Smooth muscle cell (in vitro differentiated cells): Measurements from ENCODE around the gene NCS1. TPM values are rescaled to one million over a fixed set of nuclear protein-coding genes. Genes with fewer than 3 reads are reported as not detected.
A peak's percentile ranks its signal among the peaks of the same experiment; 100 is the strongest.

ENCODE experiments used
- DNase-seq: peaks from one replicate; lab custom pipeline; 2025; ENCODE audit not compliant: unreplicated experiment; lab: John Stamatoyannopoulos, UW
- H2AFZ ChIP-seq: fragments of 200-600 bp; sonication (generic); 2 replicates; pipeline ENCODE4 v1.6.0; 2016; ENCODE audit warnings: antibody characterized with exemption, low read depth, mild to moderate bottlenecking
- H3F3A ChIP-seq: fragments of 200-600 bp; sonication (generic); 2 replicates; pipeline ENCODE4 v1.6.0; 2017; ENCODE audit warnings: antibody characterized with exemption, low read depth
- H3K27ac ChIP-seq: fragments of 200-600 bp; sonication (generic); 2 replicates; pipeline ENCODE4 v1.5.1; 2016; ENCODE audit warnings: low read depth, mild to moderate bottlenecking
- H3K27me3 ChIP-seq: fragments of 200-600 bp; sonication (generic); 2 replicates; pipeline ENCODE4 v1.6.1; 2016; ENCODE audit warnings: low read depth, mild to moderate bottlenecking
- H3K36me3 ChIP-seq: fragments of 200-600 bp; sonication (generic); 2 replicates; pipeline ENCODE4 v1.5.1; 2016; ENCODE audit warnings: low read depth
- H3K4me1 ChIP-seq: fragments of 200-600 bp; sonication (generic); 2 replicates; pipeline ENCODE4 v1.5.1; 2016; ENCODE audit warnings: low read depth
- H3K4me2 ChIP-seq: fragments of 200-600 bp; sonication (generic); 2 replicates; pipeline ENCODE4 v1.6.0; 2016; ENCODE audit warnings: mild to moderate bottlenecking
- H3K4me3 ChIP-seq: fragments of 200-600 bp; sonication (generic); 2 replicates; pipeline ENCODE4 v1.5.1; 2016; ENCODE audit warnings: mild to moderate bottlenecking
- H3K79me2 ChIP-seq: fragments of 200-600 bp; sonication (generic); 2 replicates; pipeline ENCODE4 v1.6.0; 2016; ENCODE audit warnings: low read depth, mild to moderate bottlenecking
- H3K9ac ChIP-seq: fragments of 200-600 bp; sonication (generic); 2 replicates; pipeline ENCODE4 v1.6.0; 2016; ENCODE audit warnings: low read depth
- H3K9me3 ChIP-seq: fragments of 200-600 bp; sonication (generic); replicated peaks from 2 replicates; pipeline ENCODE4 v1.5.1; 2016; ENCODE audit warnings: low read depth
- H4K20me1 ChIP-seq: fragments of 200-600 bp; sonication (generic); 2 replicates; pipeline ENCODE4 v1.6.0; 2016; ENCODE audit warnings: low read depth
- CTCF ChIP-seq: fragments of 200-600 bp; sonication (generic); IDR thresholded peaks from 2 replicates; pipeline ENCODE4 v1.5.1; 2017; ENCODE audit warnings: borderline replicate concordance, mild to moderate bottlenecking, antibody characterized with exemption; ENCODE audit not compliant: insufficient read depth, poor library complexity, severe bottlenecking
- WGBS: methylation state at CpG from one replicate; pipeline ENCODE4 v1.1.7; 2016; ENCODE audit warnings: low lambda C conversion rate; 5-methylcytosine and 5-hydroxymethylcytosine counted together
- polyA plus RNA-seq: library from polyadenylated mRNA; unstranded; fragments of >200 nt; fragmentation: Nextera tagmentation; extraction: Ambion mirVana; gene quantifications from 2 replicates; pipeline ENCODE4 v1.2.1, GENCODE V29; 2016
- total RNA-seq: library from RNA; depleted of rRNA; stranded (reverse); fragments of >200 nt; gene quantifications from 2 replicates; pipeline ENCODE4 v1.2.3, GENCODE V29; 2014

The NCS1 gene
- total and polyA plus RNA-seq, 2 experiments from 2014 or later, result 28.0 to 59.3 TPM

DNA sequence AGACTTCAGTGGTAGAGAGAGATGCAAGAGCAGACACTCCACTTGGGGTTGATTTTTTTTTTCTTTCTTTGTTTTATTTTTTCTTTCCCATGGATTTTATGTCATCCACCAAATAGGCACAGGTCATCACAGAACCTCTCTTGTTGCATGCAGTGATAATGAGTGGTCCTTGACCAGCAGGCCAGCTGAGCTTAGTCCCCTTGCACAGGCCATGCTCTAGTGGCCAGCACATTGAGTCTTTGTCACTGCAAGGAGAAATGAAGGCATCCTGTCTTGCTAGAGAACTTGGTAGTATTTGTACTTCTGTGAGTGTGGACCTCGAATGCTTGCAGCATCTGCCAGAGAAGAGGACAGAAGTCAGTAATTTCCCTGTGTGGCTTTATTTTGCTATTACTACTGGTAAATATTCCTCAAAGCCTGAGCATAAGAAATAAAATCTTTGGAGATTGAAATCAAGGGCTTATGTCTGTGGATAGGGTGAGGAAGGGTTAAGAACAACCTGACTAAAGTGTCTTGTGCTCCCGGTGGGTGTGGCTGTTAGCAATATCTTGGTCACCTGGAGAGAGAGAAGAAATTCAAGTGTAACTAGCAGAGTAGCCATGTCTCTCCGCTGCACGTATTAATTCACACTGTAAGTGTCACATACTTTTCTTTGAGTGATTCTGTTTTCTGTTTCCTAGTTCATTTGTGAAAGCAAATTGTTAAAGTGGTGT lies 45.3 kb upstream of the NCS1 start:
- H3K9ac ChIP-seq, result no peak overlapping the region
- H3K27me3 ChIP-seq, result no peaks in the 10 kb centered on the region
- no peak overlapping the region for H3K4me2 ChIP-seq
- H4K20me1 ChIP-seq, result no peaks in the 10 kb centered on the region
- H3K4me1 ChIP-seq, result peaks cover 14% of the 10 kb centered on the region
- DNase-seq, result no peak
- WGBS, result 72% methylated on average over 4 of the region's 4 CpGs
- H3K79me2 ChIP-seq, result peaks cover 7% of the 10 kb centered on the region
- no peaks in the 10 kb centered on the region for H3K9me3 ChIP-seq
- no peak overlapping the region for H3K4me3 ChIP-seq
- TF ChIP-seq CTCF, result no peak
- H3K27ac ChIP-seq, result peak overlapping the region; percentile 100
- H3F3A ChIP-seq, result peaks cover 43% of the 10 kb centered on the region
- no peak overlapping the region for H2AFZ ChIP-seq
- H3K36me3 ChIP-seq, result no peaks in the 10 kb centered on the region

- DNase-seq, result no peak
- TF ChIP-seq CTCF, result no peak
- H3K4me1 ChIP-seq, result peaks cover 14% of the 10 kb centered on the region
- peak overlapping the region; percentile 100 for H3K27ac ChIP-seq
- H3K27me3 ChIP-seq, result no peaks in the 10 kb centered on the region
- H3K4me3 ChIP-seq, result no peak overlapping the region
- peak overlapping the region; percentile 92 for H3K9ac ChIP-seq
- no peaks in the 10 kb centered on the region for H3K36me3 ChIP-seq
- H3K4me2 ChIP-seq, result peak overlapping the region; percentile 73
- no peaks in the 10 kb centered on the region for H3K79me2 ChIP-seq
- no peaks in the 10 kb centered on the region for H4K20me1 ChIP-seq
- H3F3A ChIP-seq, result peaks cover 43% of the 10 kb centered on the region
- WGBS, result 35% methylated on average over 6 of the region's 6 CpGs
- no peak overlapping the region for H2AFZ ChIP-seq
- no peaks in the 10 kb centered on the region for H3K9me3 ChIP-seq
Observed at GRCh38 chr9:130128251-130128650, 44.0 kb upstream of the NCS1 start.

DNA sequence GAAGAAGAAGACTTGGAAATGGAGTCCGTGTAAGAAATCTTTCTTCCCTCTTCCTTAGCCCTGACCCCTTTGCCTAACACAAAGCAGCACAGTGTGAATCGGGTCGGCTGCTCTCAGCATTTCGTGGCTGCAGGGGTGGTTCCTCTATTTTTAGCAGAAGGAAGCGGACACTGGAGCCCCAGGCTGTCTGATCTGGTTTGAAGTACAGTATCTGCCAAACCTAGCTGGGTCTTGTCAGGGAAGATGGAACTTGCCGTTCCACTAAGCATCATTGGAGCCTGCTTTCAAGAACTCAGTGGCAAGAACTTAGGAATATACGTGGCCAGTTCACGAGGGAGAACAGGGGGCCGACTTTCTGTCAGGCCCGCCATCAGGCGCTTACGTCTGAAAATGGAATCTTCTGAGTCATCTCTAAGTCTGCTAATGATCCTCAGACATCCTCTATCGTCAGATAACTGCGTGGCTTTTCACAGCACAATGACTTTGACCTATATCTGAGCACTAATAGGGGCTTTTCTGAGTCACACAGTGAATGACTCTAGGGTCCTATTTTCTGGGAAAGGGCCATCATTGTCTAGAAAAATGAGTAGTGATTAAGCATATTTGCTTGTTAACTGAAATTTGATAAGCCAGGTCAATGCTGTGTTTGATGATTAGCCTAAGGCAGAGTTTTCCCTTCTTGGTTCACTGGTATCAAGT lies 43.3 kb upstream of the NCS1 start:
- WGBS, result 3% methylated on average over 14 of the region's 14 CpGs
- Histone ChIP-seq H3K4me3 (no peak overlapping the region), H3K9me3 (no peaks in the 10 kb centered on the region), H3K36me3 (no peaks in the 10 kb centered on the region), H3K27me3 (no peaks in the 10 kb centered on the region), H2AFZ (no peak overlapping the region), H3K4me2 (peak overlapping the region; percentile 73), H3K79me2 (no peaks in the 10 kb centered on the region), H3K27ac (peak overlapping the region; percentile 100), H4K20me1 (no peaks in the 10 kb centered on the region), H3F3A (peaks cover 43% of the 10 kb centered on the region), H3K4me1 (peaks cover 14% of the 10 kb centered on the region), H3K9ac (peak overlapping the region; percentile 92)
- TF ChIP-seq CTCF, result no peak
- no peak for DNase-seq
